RKO (cell line): Measurements from ENCODE around the gene LRRC3C.

Experiments
- DNase-seq: peaks from one replicate; pipeline ENCODE4 v3.0.0-alpha.2; 2016; ENCODE audit warnings: low spot score

LRRC3C gene

GRCh38 chr17:39980351-39981206 is 53.0 kb downstream of the LRRC3C start, which contains the start of gene PSMD3:
Gene PSMD3, plus strand, starts transcription at chr17:39980807. Its CDS starts 164 bp downstream, at chr17:39980971.
- peak; percentile 99 for DNase-seq

- DNase-seq = peak; percentile 29
Observed at GRCh38 chr17:39981207-39981741, 53.7 kb downstream of the LRRC3C start.

- DNase-seq = peak; percentile 19
Observed at GRCh38 chr17:39981766-39982375, 54.3 kb downstream of the LRRC3C start.

GRCh38 chr17:39988206-39988810 is 60.8 kb downstream of the LRRC3C start:
- no peak for DNase-seq

- no peak for DNase-seq
Observed at GRCh38 chr17:39994448-39994847, 66.9 kb downstream of the LRRC3C start.
